Epithelial cell of esophagus (primary cell): Measurements from ENCODE around the gene PTPN11.

Source experiments
- DNase-seq: peaks from one replicate; pipeline ENCODE4 v3.0.0; 2010; ENCODE audit warnings: low read depth
- H3K4me3 ChIP-seq: 2 replicates; pipeline ENCODE4 v1.5.1; 2011; ENCODE audit warnings: mild to moderate bottlenecking, low read length, control low read depth
- CTCF ChIP-seq: IDR thresholded peaks from 2 replicates; pipeline ENCODE4 v1.5.1; 2011; ENCODE audit warnings: low read depth, mild to moderate bottlenecking, low read length, control low read depth, inconsistent platforms; ENCODE audit not compliant: insufficient read depth; ENCODE audit errors: missing control alignments

Gene PTPN11

DNA sequence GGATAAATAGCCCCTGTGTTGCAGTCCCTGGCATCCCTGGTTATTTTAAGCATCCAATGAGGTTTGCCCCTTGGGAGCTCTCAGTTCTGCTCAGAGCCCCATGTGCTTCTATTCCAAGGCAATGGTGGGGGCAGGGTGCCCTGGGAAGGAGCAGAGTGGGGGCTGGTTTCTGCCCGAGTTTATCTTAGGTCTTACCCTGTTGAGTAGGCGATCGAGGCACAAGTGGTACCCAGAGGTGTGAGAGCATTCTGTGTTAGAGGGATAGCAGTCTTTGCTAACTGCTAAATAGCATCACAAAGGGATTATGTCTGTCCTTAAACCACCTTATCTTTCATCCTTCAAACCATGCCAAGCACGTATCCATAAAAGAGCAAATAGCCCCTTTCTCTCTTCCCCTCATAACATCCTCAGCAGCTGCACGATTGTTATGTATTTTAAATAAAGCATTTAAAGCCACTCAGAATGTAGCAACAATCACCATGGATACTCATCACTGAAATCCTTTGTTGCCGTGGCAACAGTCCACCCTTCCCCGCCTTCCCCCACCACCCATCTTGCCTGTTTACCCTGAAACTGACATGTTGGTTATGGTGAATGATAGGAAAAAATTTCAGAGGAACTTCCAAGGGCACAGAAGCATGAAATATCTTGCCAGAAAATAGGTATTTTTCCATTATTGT, 139.3 kb downstream of the PTPN11 start:
- no peak for TF ChIP-seq CTCF
- no peak for DNase-seq

More for the DNA sequence above, 139.3 kb downstream of the PTPN11 start:
- H3K4me3 ChIP-seq, result no peak overlapping the region
